Transverse colon (tissue), 4 donors: ENCODE data around the gene PAX8.
"Not testable (repeated sequence)": the region's sequence is repeated elsewhere in the genome, so short reads cannot be mapped to it uniquely, and the experiment has no call there.

Experiments used
- CTCF ChIP-seq, 5 experiments: fragments of 200-600 bp in 3 of 5; fragments of 450-650 bp in 2 of 5; sonication (generic) in 3 of 5; IDR thresholded peaks; 1 replicate in 2 of 5; 2 replicates in 3 of 5; pipeline ENCODE4 v1.5.1; 2016 to 2017; ENCODE audit warnings: antibody characterized with exemption in 5 of 5, inconsistent platforms in 3 of 5, mild to moderate bottlenecking in 2 of 5, moderate library complexity in 1 of 5
- POLR2A ChIP-seq: fragments of 450-650 bp; IDR thresholded peaks from one replicate; pipeline ENCODE4 v1.6.1; 2016; ENCODE audit warnings: antibody characterized with exemption, mild to moderate bottlenecking, moderate library complexity
- POLR2AphosphoS5 ChIP-seq, 3 donors: sonication (generic); formaldehyde crosslinking; IDR thresholded peaks; one replicate each; pipeline ENCODE4 v1.6.1; 2016; ENCODE audit warnings: antibody characterized with exemption in 3 of 3

- TF ChIP-seq POLR2A; CTCF (IDR thresholded peaks at IDR 0.05); POLR2AphosphoS5 (IDR thresholded peaks at IDR 0.05): not testable (repeated sequence)
Observed at GRCh38 chr2:113314176-113314575, 35.5 kb upstream of the PAX8 start.
